Stimulated activated naive CD8-positive, alpha-beta T cell treated with anti-CD3 and anti-CD28 coated beads, Interleukin-15, Interleukin-2, amounts not matched to agents 100 ng/mL and 50 ng/mL, for 24 hours (primary cell): ENCODE data around the gene MAPK9.

ENCODE experiments used
- H3K27ac Mint-ChIP-seq: one replicate; pipeline ENCODE4 v1.8.0; 2021; ENCODE audit warnings: mild to moderate bottlenecking, mixed read lengths
- H3K27me3 Mint-ChIP-seq: one replicate; pipeline ENCODE4 v1.8.0; 2021; ENCODE audit warnings: mixed read lengths
- H3K36me3 Mint-ChIP-seq: one replicate; pipeline ENCODE4 v1.8.0; 2021; ENCODE audit warnings: low read depth, mixed read lengths
- H3K4me1 Mint-ChIP-seq: one replicate; pipeline ENCODE4 v1.8.0; 2021; ENCODE audit warnings: low read depth, mixed read lengths
- H3K4me3 Mint-ChIP-seq: one replicate; pipeline ENCODE4 v1.8.0; 2021; ENCODE audit warnings: mild to moderate bottlenecking, mixed read lengths
- H3K9me3 Mint-ChIP-seq: one replicate; pipeline ENCODE4 v1.8.0; 2021; ENCODE audit warnings: mixed read lengths

Gene MAPK9

GRCh38 chr5:180201051-180201987 is 90.6 kb downstream of the MAPK9 start:
- no peak overlapping the region for H3K4me3 Mint-ChIP-seq
- H3K27ac Mint-ChIP-seq, result no peak overlapping the region
- H3K36me3 Mint-ChIP-seq, result no peaks in the 10 kb centered on the region
- peaks cover 10% of the 10 kb centered on the region for H3K27me3 Mint-ChIP-seq
- no peaks in the 10 kb centered on the region for H3K4me1 Mint-ChIP-seq
- no peaks in the 10 kb centered on the region for H3K9me3 Mint-ChIP-seq

- H3K36me3 Mint-ChIP-seq, result no peaks in the 10 kb centered on the region
- peaks cover under 1% of the 10 kb centered on the region for H3K27me3 Mint-ChIP-seq
- H3K27ac Mint-ChIP-seq, result no peak overlapping the region
- no peak overlapping the region for H3K4me3 Mint-ChIP-seq
- H3K4me1 Mint-ChIP-seq, result no peaks in the 10 kb centered on the region
- no peaks in the 10 kb centered on the region for H3K9me3 Mint-ChIP-seq
Measured at GRCh38 chr5:180199390-180199789, 92.5 kb downstream of the MAPK9 start.

- no peak overlapping the region for H3K27ac Mint-ChIP-seq
- no peaks in the 10 kb centered on the region for H3K9me3 Mint-ChIP-seq
- H3K27me3 Mint-ChIP-seq, result no peaks in the 10 kb centered on the region
- H3K36me3 Mint-ChIP-seq, result no peaks in the 10 kb centered on the region
- H3K4me1 Mint-ChIP-seq, result no peaks in the 10 kb centered on the region
- no peak overlapping the region for H3K4me3 Mint-ChIP-seq
Measured at GRCh38 chr5:180198208-180198607, 93.7 kb downstream of the MAPK9 start.

- no peaks in the 10 kb centered on the region for H3K4me1 Mint-ChIP-seq
- no peaks in the 10 kb centered on the region for H3K27me3 Mint-ChIP-seq
- H3K4me3 Mint-ChIP-seq, result no peak overlapping the region
- no peaks in the 10 kb centered on the region for H3K9me3 Mint-ChIP-seq
- no peak overlapping the region for H3K27ac Mint-ChIP-seq
- H3K36me3 Mint-ChIP-seq, result no peaks in the 10 kb centered on the region
Measured at GRCh38 chr5:180197016-180197702, 94.7 kb downstream of the MAPK9 start.

GRCh38 chr5:180194410-180195345 is 97.2 kb downstream of the MAPK9 start:
- no peaks in the 10 kb centered on the region for H3K9me3 Mint-ChIP-seq
- H3K4me1 Mint-ChIP-seq, result no peaks in the 10 kb centered on the region
- H3K27me3 Mint-ChIP-seq, result no peaks in the 10 kb centered on the region
- H3K4me3 Mint-ChIP-seq, result no peak overlapping the region
- H3K36me3 Mint-ChIP-seq, result no peaks in the 10 kb centered on the region
- no peak overlapping the region for H3K27ac Mint-ChIP-seq

- no peak overlapping the region for H3K4me3 Mint-ChIP-seq
- no peaks in the 10 kb centered on the region for H3K9me3 Mint-ChIP-seq
- no peak overlapping the region for H3K27ac Mint-ChIP-seq
- H3K36me3 Mint-ChIP-seq, result no peaks in the 10 kb centered on the region
- H3K4me1 Mint-ChIP-seq, result no peaks in the 10 kb centered on the region
- H3K27me3 Mint-ChIP-seq, result peaks cover 4% of the 10 kb centered on the region
Measured at GRCh38 chr5:180193749-180194375, 98.0 kb downstream of the MAPK9 start.

- Mint-ChIP-seq H3K4me1 (no peaks in the 10 kb centered on the region), H3K4me3 (no peak overlapping the region), H3K9me3 (no peaks in the 10 kb centered on the region), H3K27me3 (peaks cover 4% of the 10 kb centered on the region), H3K27ac (no peak overlapping the region), H3K36me3 (no peaks in the 10 kb centered on the region)
Measured at GRCh38 chr5:180191716-180192115, 100.2 kb downstream of the MAPK9 start.

- Mint-ChIP-seq H3K4me1 (no peaks in the 10 kb centered on the region), H3K27me3 (peaks cover 10% of the 10 kb centered on the region), H3K9me3 (peaks cover 4% of the 10 kb centered on the region), H3K36me3 (no peaks in the 10 kb centered on the region), H3K27ac (no peak overlapping the region), H3K4me3 (no peak overlapping the region)
Measured at GRCh38 chr5:180187767-180188166, 104.1 kb downstream of the MAPK9 start.
